Upper lobe of left lung (tissue), 4 donors: Measurements from ENCODE around the gene BPNT1.

ENCODE experiments used
- CTCF ChIP-seq, 6 experiments: fragments of 450-650 bp in 4 of 6; fragments of 200-600 bp in 2 of 6; sonication (generic) in 2 of 6; IDR thresholded peaks; one replicate each; pipeline ENCODE4 v1.5.1; 2016 to 2019; ENCODE audit warnings: antibody characterized with exemption in 6 of 6
- POLR2A ChIP-seq, 4 donors: fragments of 450-650 bp; IDR thresholded peaks; one replicate each; pipeline ENCODE4 v1.5.1; 2016 to 2017; ENCODE audit warnings: antibody characterized with exemption in 4 of 4, mild to moderate bottlenecking in 2 of 4

DNA sequence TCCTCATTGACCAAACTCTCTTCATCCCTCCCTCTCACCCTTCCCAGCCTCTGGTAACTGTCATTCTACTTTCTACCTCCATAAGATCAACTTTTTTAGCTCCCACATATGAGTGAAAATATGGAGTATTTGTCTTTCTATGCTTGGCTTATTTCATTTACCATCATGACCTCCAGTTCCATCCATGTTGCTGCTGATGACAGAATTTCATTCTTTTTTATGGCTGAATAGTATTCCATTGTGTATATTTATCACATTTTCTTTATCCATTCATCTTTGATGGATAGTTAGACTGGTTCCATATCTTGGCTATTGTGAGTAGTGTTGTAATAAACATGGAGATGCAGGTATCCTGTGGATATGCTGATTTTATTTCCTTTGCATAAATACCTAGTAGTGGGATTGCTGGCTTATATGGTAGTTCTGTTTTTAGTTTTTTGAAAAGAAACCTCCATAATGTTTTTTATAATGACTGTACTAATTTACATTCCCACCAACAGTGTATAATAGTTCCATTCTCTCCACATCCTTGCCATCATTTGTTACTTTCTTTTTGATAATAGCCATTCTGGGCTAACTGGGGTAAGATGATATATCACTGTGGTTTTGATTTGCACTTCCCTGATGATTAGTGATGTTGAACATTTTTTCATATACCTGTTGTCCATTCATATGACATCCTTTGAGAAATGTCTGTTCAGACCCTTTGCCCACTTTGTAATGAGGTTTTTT is 40.1 kb upstream of the BPNT1 start:
- no peak for TF ChIP-seq POLR2A (IDR thresholded peaks at IDR 0.05)
- TF ChIP-seq CTCF (IDR thresholded peaks at IDR 0.05), result no peak
